HepG2 (cell line): ENCODE results near the gene THAP9. TPM values are rescaled to one million over a fixed set of nuclear protein-coding genes. Genes with fewer than 3 reads are reported as not detected.

Experiments
- AHDC1 ChIP-seq: sonication (generic); formaldehyde crosslinking; IDR thresholded peaks from 2 replicates; pipeline ENCODE4 v1.5.1; 2020; ENCODE audit warnings: mild to moderate bottlenecking, missing genetic modification reagents, borderline replicate concordance
- ATF2 ChIP-seq: sonication (generic); formaldehyde crosslinking; IDR thresholded peaks from 2 replicates; pipeline ENCODE4 v1.4.0; 2020; ENCODE audit warnings: missing genetic modification reagents
- CAMTA2 ChIP-seq: sonication (generic); formaldehyde crosslinking; IDR thresholded peaks from 2 replicates; pipeline ENCODE4 v1.4.0; 2020; ENCODE audit warnings: mild to moderate bottlenecking, missing genetic modification reagents, borderline replicate concordance
- CBX1 ChIP-seq: IDR thresholded peaks from one replicate; pipeline ENCODE4 v1.6.1; 2016; ENCODE audit warnings: antibody characterized with exemption, low read depth
- MIER3 ChIP-seq: IDR thresholded peaks from 2 replicates; pipeline ENCODE4 v1.6.1; 2016; ENCODE audit warnings: missing compliant biosample characterization, borderline replicate concordance
- NR0B2 ChIP-seq: sonication (generic); formaldehyde crosslinking; IDR thresholded peaks from 2 replicates; pipeline ENCODE4 v1.4.0; 2020; ENCODE audit warnings: mild to moderate bottlenecking, missing genetic modification reagents
- PPARG ChIP-seq: conservative IDR thresholded peaks from 2 replicates; pipeline ENCODE4 v1.6.1; 2016; ENCODE audit warnings: missing biosample characterization, missing genetic modification reagents
- RARA ChIP-seq: IDR thresholded peaks from 2 replicates; pipeline ENCODE4 v1.6.1; 2016; ENCODE audit warnings: missing genetic modification reagents, missing compliant biosample characterization
- SNAPC4 ChIP-seq: sonication (generic); formaldehyde crosslinking; IDR thresholded peaks from 2 replicates; pipeline ENCODE4 v1.4.0; 2020; ENCODE audit warnings: mild to moderate bottlenecking, missing genetic modification reagents
- SOX5 ChIP-seq: IDR thresholded peaks from 2 replicates; pipeline ENCODE4 v1.6.1; 2016; ENCODE audit warnings: borderline replicate concordance
- SP1 ChIP-seq, 2 experiments: fragments of 450-650 bp in 1 of 2; sonication (generic) in 1 of 2; formaldehyde crosslinking in 1 of 2; IDR thresholded peaks; 2 replicates each; pipeline versions ENCODE4 v1.4.0 to v1.6.1; 2016 to 2020; ENCODE audit warnings: missing genetic modification reagents in 1 of 2
- SSRP1 ChIP-seq: IDR thresholded peaks from 2 replicates; pipeline ENCODE4 v1.6.1; 2016; ENCODE audit warnings: control low read depth
- TBL1XR1 ChIP-seq: fragments of 150-350 bp; IDR thresholded peaks from 2 replicates; pipeline ENCODE4 v1.6.1; 2014; ENCODE audit warnings: borderline replicate concordance, low read length; ENCODE audit not compliant: partially characterized antibody
- ZFP82 ChIP-seq: sonication (generic); formaldehyde crosslinking; IDR thresholded peaks from 2 replicates; pipeline ENCODE4 v1.5.1; 2020; ENCODE audit warnings: mild to moderate bottlenecking, missing genetic modification reagents, borderline replicate concordance
- ZNF232 ChIP-seq: sonication (generic); formaldehyde crosslinking; IDR thresholded peaks from 2 replicates; pipeline ENCODE4 v1.4.0; 2020; ENCODE audit warnings: missing genetic modification reagents, borderline replicate concordance
- ZNF605 ChIP-seq: sonication (generic); formaldehyde crosslinking; IDR thresholded peaks from 2 replicates; pipeline ENCODE4 v1.8.0; 2022; ENCODE audit warnings: mild to moderate bottlenecking, missing genetic modification reagents
- polyA plus RNA-seq, 8 experiments: library from polyadenylated mRNA; depleted of rRNA in 3 of 8; stranded (reverse) in 7 of 8; unstranded in 1 of 8; fragments of >200 nt; fragmentation: Illumina TruSeq in 4 of 8; extraction: Trizol in 4 of 8; gene quantifications; 2 replicates each; pipeline versions ENCODE4 v1.2.1 to v1.2.3, GENCODE V29; 2011 to 2016; ENCODE audit warnings: low read depth in 4 of 8, missing spikeins in 1 of 8, mixed read lengths in 1 of 8; ENCODE audit not compliant: insufficient read depth in 1 of 8
- total RNA-seq, 5 experiments: library from RNA; depleted of rRNA; stranded (reverse); fragments of >200 nt; fragmentation: Illumina TruSeq; extraction: Trizol; gene quantifications; 2 replicates each; pipeline ENCODE4 v1.2.3, GENCODE V29; 2016; ENCODE audit warnings: low read depth in 1 of 5

The THAP9 gene
- total and polyA plus RNA-seq, 2 of the 13 experiments (the other 11 are each of a cell fraction or from before 2014, with no cell fraction given): 6.0 to 7.2 TPM

GRCh38 chr4:82900066-82900410 is 497 bp upstream of the THAP9 start (continued):
- TF ChIP-seq AHDC1 (CRISPR knock-in tag): peak; percentile 17; the same call in 1 of the 2 replicates
- TF ChIP-seq TBL1XR1: no peak
- TF ChIP-seq SNAPC4 (CRISPR knock-in tag): 0 out of 2 replicates have a peak, but pooled peaks have one; percentile 36
- TF ChIP-seq ATF2 (CRISPR knock-in tag): no peak
- peak; percentile 12; the same call in 1 of the 2 replicates for TF ChIP-seq CAMTA2 (CRISPR knock-in tag)
- TF ChIP-seq ZNF232 (CRISPR knock-in tag): no peak
- no peak for TF ChIP-seq CBX1
- TF ChIP-seq RARA (CRISPR knock-in tag): peak; percentile 4; the same call in 1 of the 2 replicates
- TF ChIP-seq ZFP82 (CRISPR knock-in tag): peak; percentile 77; the same call in 1 of the 2 replicates
- TF ChIP-seq SSRP1: no peak
- no peak for TF ChIP-seq MIER3
- TF ChIP-seq PPARG (CRISPR knock-in tag): no peak
- TF ChIP-seq NR0B2 (CRISPR knock-in tag): 0 out of 2 replicates have a peak, but pooled peaks have one; percentile 8
- TF ChIP-seq SP1 (IDR thresholded peaks at IDR 0.05): no peak
- TF ChIP-seq SP1 (CRISPR knock-in tag; IDR thresholded peaks at IDR 0.05): no peak
- 0 out of 2 replicates have a peak, but pooled peaks have one; percentile 6 for TF ChIP-seq SOX5 (CRISPR knock-in tag)
- TF ChIP-seq ZNF605: peak; percentile 83; the same call in 1 of the 2 replicates
